Muscle layer of duodenum (tissue), 2 donors: ENCODE results near the gene KIF16B.
"Not testable (repeated sequence)": the region's sequence is repeated elsewhere in the genome, so short reads cannot be mapped to it uniquely, and the experiment has no call there.

Experiments
- H3K27ac ChIP-seq: one replicate; pipeline ENCODE4 v1.7.0; 2013; ENCODE audit warnings: mild to moderate bottlenecking, low read length
- H3K27me3 ChIP-seq: one replicate; pipeline ENCODE4 v1.7.0; 2013; ENCODE audit warnings: low read depth, mild to moderate bottlenecking, control low read depth, low read length
- H3K36me3 ChIP-seq, 2 donors: one replicate each; pipeline ENCODE4 v1.7.0; 2013; ENCODE audit warnings: low read length in 2 of 2, control low read depth in 1 of 2, mild to moderate bottlenecking in 1 of 2; ENCODE audit not compliant: insufficient read depth in 2 of 2, control insufficient read depth in 1 of 2
- H3K4me1 ChIP-seq, 2 donors: one replicate each; pipeline ENCODE4 v1.7.0; 2013; ENCODE audit warnings: low read length in 2 of 2, mild to moderate bottlenecking in 2 of 2, control low read depth in 1 of 2, moderate library complexity in 1 of 2; ENCODE audit not compliant: insufficient read depth in 2 of 2, control insufficient read depth in 1 of 2
- H3K4me3 ChIP-seq, 2 donors: one replicate each; pipeline ENCODE4 v1.7.0; 2013; ENCODE audit warnings: low read length in 2 of 2, low read depth in 1 of 2, mild to moderate bottlenecking in 1 of 2
- H3K9me3 ChIP-seq, 2 donors: one replicate each; pipeline ENCODE4 v1.7.0; 2013; ENCODE audit warnings: low read length in 2 of 2, control low read depth in 1 of 2, mild to moderate bottlenecking in 1 of 2; ENCODE audit not compliant: control insufficient read depth in 1 of 2
- donor health status: healthy.

Gene KIF16B

DNA sequence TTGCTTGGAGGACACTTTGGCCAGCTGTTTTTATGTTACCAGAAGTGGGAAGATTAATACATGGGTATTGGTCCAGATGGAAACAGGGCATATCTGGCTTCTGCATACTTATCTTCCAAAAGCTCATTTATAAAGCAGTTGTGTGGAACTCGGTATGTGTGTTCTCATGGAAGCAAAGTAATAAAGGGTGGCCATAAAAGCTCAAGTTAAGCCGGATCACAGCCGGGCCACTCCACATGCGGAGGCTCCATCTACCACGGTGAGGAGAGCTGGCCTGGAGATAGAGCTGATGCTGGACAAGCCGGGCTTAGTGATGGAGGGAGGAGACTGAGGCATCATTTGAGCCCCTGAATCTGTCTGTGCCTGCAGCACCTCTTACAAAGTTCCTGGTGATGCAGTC is 38.6 kb upstream of the KIF16B start:
- Histone ChIP-seq H3K27me3 (no peaks in the 10 kb centered on the region), H3K4me1 (peaks cover 0 to 16% of the 10 kb centered on the region in 2 donors), H3K9me3 (no peaks in the 10 kb centered on the region), H3K27ac (no peak overlapping the region), H3K4me3 (no peak overlapping the region), H3K36me3 (no peaks in the 10 kb centered on the region)

DNA sequence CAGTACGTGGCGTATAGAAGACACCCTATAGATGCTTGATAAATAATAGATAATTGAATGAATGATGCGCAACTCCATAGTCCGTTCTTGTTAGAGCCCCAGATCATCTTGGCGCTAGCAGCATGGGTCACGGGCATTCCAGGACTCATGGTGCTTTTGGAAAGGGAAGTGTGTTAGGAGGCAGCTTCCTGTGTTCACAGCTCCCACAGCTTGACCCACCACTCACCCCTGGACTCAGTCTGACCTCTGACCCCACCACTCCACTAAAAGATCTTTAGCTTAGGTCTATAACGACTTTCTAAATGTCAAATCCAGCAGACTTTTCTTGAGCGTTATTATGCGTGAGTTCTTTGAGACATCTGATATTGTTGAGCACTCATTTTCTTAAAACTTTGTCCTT is 35.8 kb upstream of the KIF16B start:
- Histone ChIP-seq H3K27ac (no peak overlapping the region), H3K27me3 (no peaks in the 10 kb centered on the region), H3K4me1 (peaks cover 0 to 9% of the 10 kb centered on the region in 2 donors), H3K9me3 (no peaks in the 10 kb centered on the region), H3K4me3 (no peak overlapping the region), H3K36me3 (no peaks in the 10 kb centered on the region)

DNA sequence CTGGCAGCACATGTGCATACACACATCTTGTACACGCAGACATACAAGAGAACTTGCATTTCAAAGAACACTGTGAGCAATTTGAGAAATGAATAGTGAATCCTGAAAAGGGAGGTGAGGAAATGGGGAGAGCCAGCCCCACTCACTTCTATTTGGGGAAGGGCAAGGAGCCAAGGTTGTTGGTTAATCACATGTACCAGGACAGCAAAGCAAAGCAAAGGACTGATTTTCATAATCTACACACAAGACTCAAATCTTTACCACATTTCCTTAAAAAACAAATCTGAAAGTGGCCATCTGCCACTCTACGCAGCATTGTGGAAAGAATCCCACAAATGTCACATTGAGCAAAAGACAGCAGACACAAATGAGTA is 35.0 kb upstream of the KIF16B start:
- Histone ChIP-seq H3K36me3 (no peaks in the 10 kb centered on the region), H3K4me3 (no peak overlapping the region), H3K27me3 (no peaks in the 10 kb centered on the region), H3K9me3 (no peaks in the 10 kb centered on the region), H3K4me1 (peaks cover 0 to 9% of the 10 kb centered on the region in 2 donors), H3K27ac (no peak overlapping the region)

DNA sequence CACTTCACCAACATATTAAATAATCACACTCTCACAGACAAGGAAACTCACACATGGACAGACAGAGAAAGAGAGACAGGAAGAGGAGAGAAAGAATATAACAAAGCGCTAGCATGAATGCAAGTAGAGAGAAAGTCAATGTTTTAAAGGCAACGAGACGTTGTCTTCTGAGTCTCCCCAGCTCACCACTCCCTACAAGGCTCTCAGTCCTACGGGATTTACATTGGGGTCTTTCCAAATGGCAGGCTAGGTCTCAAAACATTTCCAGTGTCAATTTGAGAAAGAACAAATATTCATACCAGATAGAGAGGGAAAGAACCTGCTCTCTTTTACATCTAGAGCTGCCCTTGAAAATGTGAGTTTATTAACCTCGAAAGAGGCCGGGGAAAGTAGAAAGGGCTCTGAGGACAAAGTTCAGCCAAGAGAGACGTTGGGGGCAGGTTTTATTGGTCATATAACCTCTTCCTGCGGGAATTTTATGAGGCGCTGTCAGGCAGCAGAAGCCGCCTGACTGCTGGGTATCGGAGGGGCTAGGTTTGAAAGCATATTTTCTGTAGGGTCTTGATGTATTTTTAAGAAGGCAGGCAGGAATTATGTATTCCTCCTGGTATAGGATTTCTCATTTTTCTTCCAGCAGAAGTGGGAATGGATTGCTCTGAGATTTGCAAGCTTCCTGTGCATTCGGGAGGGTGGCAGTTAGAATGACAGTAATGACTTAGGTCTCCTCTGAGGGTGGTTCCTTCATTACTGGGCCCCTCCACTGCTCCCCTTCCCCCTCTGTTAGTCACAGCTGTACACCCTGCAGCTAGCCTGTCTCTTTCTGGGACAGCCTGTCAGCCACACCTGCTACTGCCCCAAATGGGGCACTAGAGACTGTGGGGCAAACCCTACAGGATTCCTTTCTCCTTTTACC is 34.4 kb upstream of the KIF16B start:
- Histone ChIP-seq H3K4me3 (no peak overlapping the region), H3K27me3 (no peaks in the 10 kb centered on the region), H3K4me1 (peaks cover 0 to 9% of the 10 kb centered on the region in 2 donors), H3K27ac (no peak overlapping the region), H3K9me3 (no peaks in the 10 kb centered on the region), H3K36me3 (no peaks in the 10 kb centered on the region)

DNA sequence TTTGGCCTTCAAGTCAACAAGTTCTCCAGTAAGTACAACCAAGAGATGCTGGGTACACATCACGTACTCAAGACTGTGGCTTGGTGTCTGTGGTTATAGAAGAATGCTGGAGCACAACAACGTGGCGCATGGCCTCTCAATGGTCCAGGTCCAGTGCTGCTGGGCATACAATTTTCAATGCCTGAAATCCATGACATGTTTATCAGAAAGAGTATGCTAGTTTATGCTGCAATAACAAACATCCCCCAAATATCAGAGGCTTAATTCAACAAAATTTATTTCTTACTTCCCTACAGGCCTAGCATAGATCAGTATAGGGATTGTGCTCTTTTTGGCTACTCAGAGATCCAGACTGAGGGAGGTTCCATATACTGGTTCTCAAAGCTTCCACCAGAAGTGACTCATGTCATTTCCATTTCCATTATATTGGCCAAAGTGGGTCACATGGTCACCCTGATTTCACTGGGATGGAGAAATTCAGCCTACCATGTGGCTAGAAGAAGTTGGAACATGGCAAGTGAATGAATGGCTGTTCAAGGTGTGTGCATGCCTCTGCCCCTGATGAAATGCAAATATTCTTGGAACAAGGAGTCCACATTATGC is 33.3 kb upstream of the KIF16B start:
- Histone ChIP-seq H3K36me3 (no peaks in the 10 kb centered on the region), H3K4me3 (no peak overlapping the region), H3K27me3 (no peaks in the 10 kb centered on the region), H3K9me3 (no peaks in the 10 kb centered on the region), H3K4me1 (peaks cover 0 to 9% of the 10 kb centered on the region in 2 donors), H3K27ac (no peak overlapping the region)

DNA sequence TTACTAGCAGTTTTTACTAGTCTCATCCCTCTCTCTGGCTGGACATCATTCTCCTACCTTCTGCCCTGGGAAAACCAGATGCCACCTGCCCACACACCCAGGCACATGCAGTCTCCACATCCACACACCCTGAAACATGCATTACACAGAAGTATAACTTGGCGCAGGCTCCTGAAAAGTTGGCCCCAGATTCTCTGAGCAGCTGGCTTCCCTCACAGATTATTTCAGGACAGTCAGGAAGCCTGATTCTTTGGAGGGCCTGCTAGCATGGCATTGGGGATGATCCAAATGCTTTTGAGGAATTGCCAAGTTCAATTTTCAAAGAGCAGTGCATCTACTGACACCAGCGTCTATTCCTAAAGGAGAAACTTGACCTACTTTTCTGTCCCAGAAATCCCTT is 27.8 kb upstream of the KIF16B start:
- Histone ChIP-seq H3K27ac (no peak overlapping the region), H3K36me3 (no peaks in the 10 kb centered on the region), H3K4me3 (no peak overlapping the region), H3K4me1 (no peaks in the 10 kb centered on the region), H3K9me3 (no peaks in the 10 kb centered on the region), H3K27me3 (no peaks in the 10 kb centered on the region)

DNA sequence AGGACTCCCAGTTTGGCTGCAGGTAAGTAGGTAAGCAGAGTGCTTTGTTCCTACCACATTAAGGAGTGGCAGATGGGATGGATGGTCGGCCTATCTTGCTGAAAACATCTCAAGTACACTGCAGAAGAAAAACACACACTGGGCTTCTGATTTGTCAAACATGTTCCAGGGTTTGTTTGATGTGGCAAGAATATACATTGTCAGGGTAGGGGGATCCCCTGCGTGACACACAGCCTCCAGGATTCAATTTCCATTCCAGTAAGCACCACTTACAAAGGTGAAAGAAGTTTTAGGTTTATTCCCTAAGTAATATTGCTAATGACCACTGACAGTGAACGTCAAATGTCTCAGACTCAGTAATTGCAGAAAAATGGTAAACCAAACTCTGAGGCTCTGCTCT is 26.0 kb upstream of the KIF16B start:
- H3K4me1 ChIP-seq, result no peaks in the 10 kb centered on the region
- H3K27ac ChIP-seq, result no peak overlapping the region
- no peak overlapping the region for H3K4me3 ChIP-seq

DNA sequence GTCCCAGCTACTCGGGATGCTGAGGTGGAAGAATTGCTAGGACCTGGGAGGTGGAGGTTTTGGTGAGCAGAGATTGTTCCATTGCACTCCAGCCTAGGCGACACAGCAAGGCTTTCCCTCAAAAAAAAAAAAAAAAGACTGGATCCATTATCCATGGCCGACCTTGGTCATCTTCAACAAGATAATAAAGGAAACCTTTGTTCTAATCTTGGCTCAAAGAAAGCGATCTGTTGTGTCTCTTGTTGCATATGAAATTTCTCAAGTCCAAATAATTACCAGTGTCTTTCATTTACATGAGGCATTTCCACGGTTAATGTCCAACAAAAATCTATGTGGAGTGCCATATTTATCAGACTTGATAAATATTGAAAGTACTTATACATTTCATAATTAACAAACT is 23.7 kb upstream of the KIF16B start:
- Histone ChIP-seq H3K27ac (no peak overlapping the region), H3K9me3 (no peaks in the 10 kb centered on the region), H3K4me1 (no peaks in the 10 kb centered on the region), H3K27me3 (no peaks in the 10 kb centered on the region), H3K4me3 (no peak overlapping the region), H3K36me3 (no peaks in the 10 kb centered on the region)

More for the DNA sequence above, 26.0 kb upstream of the KIF16B start:
- Histone ChIP-seq H3K27me3 (no peaks in the 10 kb centered on the region), H3K36me3 (no peaks in the 10 kb centered on the region), H3K9me3 (no peaks in the 10 kb centered on the region)

DNA sequence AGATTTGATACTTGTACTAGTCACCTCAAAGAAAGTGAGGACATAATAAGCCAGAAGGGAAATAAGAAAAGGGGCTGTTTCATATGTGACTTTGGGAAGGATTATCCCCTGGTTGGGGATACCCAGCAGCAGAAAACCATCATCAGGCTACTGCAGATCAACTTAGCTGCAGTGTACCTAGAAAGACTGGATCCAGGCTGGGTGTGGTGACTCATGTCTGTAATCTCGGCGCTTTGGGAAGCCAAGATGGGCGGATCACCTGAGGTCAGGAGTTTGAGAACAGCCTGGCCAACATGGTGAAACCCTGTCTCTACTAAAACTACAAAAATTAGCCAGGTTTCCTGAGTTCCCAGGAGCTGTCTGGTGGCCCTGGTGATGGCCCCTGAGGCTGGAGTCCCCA is 23.2 kb upstream of the KIF16B start:
- H3K27ac ChIP-seq, H3K4me1 ChIP-seq, H3K27me3 ChIP-seq, H3K36me3 ChIP-seq, H3K4me3 ChIP-seq, H3K9me3 ChIP-seq: not testable (repeated sequence)

DNA sequence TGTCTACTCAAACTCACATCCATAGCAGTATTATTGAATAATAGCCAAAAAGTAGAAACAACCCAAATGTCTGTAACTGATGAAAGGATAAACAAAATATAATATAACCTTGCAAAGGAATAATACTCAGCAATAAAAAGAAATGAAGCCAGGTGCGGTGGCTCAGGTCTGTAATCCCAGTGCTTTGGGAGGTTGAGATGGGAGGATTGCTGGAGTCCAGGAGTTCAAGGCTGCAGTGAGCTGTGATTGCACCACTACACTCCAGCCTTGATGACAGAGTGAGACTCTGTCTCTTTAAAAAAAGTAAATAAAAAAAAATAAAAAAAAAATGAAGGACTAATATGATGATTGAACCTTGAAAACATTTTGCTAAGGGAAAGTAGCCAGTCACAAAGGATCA is 22.1 kb upstream of the KIF16B start:
- no peaks in the 10 kb centered on the region for H3K9me3 ChIP-seq
- H3K36me3 ChIP-seq, result no peaks in the 10 kb centered on the region
- no peaks in the 10 kb centered on the region for H3K4me1 ChIP-seq
- H3K27ac ChIP-seq, result no peak overlapping the region
- H3K4me3 ChIP-seq, result no peak overlapping the region
- H3K27me3 ChIP-seq, result no peaks in the 10 kb centered on the region

DNA sequence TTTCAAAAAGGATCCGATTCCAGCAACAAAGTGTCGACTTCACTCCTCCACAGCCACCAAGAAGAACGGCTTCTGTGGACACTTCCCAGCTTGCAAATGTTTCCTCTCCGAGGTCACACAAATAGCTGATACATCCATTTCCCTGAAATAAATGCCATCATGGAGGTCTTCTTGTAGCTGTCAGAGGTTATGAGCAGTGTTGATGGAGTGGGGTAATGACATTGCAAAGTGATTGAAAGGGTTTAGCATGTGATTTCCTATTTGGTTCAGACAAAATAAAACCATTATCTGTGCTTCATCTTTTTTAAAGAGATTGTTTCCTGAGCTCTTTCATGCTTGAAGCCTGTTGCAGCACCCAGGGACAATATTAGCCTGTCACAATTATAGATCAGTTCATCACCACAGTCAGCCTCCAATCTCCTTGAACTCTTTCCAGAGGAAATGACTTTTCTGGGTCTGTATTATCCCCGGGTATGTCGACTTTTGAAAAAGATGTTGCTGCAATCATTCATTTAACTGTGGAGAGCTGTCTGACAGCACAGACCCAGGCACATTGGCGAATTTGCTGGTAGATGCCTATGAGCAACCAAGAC is 16.9 kb upstream of the KIF16B start:
- Histone ChIP-seq H3K27me3 (no peaks in the 10 kb centered on the region), H3K4me3 (no peak overlapping the region), H3K4me1 (no peaks in the 10 kb centered on the region), H3K27ac (no peak overlapping the region), H3K9me3 (no peaks in the 10 kb centered on the region), H3K36me3 (no peaks in the 10 kb centered on the region)
